Spinal cord (tissue), 4 donors: Measurements from ENCODE around the gene ZNRF4. TPM values are rescaled to one million over a fixed set of nuclear protein-coding genes. Genes with fewer than 3 reads are reported as not detected.

Experiments
- polyA plus RNA-seq, 2 donors: library from polyadenylated mRNA; unstranded; fragments of 120-200 nt; gene quantifications; one replicate each; pipeline ENCODE4 v1.2.1, GENCODE V29; 2013; ENCODE audit not compliant: insufficient read length in 2 of 2
- total RNA-seq, 2 donors: library from RNA; depleted of rRNA in 1 of 2; stranded (reverse); fragments of 120-200 nt in 1 of 2; fragments of >200 nt in 1 of 2; gene quantifications; one replicate each; pipeline versions ENCODE4 v1.2.3 to v1.2.4, GENCODE V29; 2013 to 2014

The ZNRF4 gene
- total and polyA plus RNA-seq, 4 donors: 0.11 to 0.71 (median 0.51) TPM; not detected in 1

Other genes starting within 250 kb of the ZNRF4 start
- 100 to 1,000 TPM; 113 to 121 TPM for gene PTPRS, start 114.6 kb upstream of the ZNRF4 start, total RNA-seq
- 100 to 1,000 TPM; 149 to 151 TPM for gene PTPRS, start 114.6 kb upstream of the ZNRF4 start, polyA plus RNA-seq
- 1 to 10 TPM in 1 of 2 donors, under 1 TPM in 1; 0.94 to 1.1 TPM for gene TINCR, start 112.5 kb downstream of the ZNRF4 start, total RNA-seq
- gene TINCR, start 112.5 kb downstream of the ZNRF4 start, polyA plus RNA-seq: 1 to 10 TPM; 4.2 to 5.1 TPM
- gene SAFB2, start 167.4 kb downstream of the ZNRF4 start, total RNA-seq: 10 to 100 TPM; 36.6 to 49.1 TPM
- 100 to 1,000 TPM in 1 of 2 donors, 10 to 100 TPM in 1; 85.7 to 122 TPM for gene SAFB2, start 167.4 kb downstream of the ZNRF4 start, polyA plus RNA-seq
- gene SAFB, start 167.7 kb downstream of the ZNRF4 start, total RNA-seq: 10 to 100 TPM; 46.2 to 61.4 TPM
- 100 to 1,000 TPM; 137 to 162 TPM for gene SAFB, start 167.7 kb downstream of the ZNRF4 start, polyA plus RNA-seq
- gene MICOS13, start 225.1 kb downstream of the ZNRF4 start, total RNA-seq: 10 to 100 TPM; 27.2 to 83.1 TPM
- 10 to 100 TPM; 74.5 to 74.8 TPM for gene MICOS13, start 225.1 kb downstream of the ZNRF4 start, polyA plus RNA-seq
- 10 to 100 TPM; 27.7 to 28.5 TPM for gene HSD11B1L, start 225.6 kb downstream of the ZNRF4 start, total RNA-seq
- 10 to 100 TPM; 67.1 to 71.1 TPM for gene HSD11B1L, start 225.6 kb downstream of the ZNRF4 start, polyA plus RNA-seq
- gene RPL36, start 234.9 kb downstream of the ZNRF4 start, total RNA-seq: 1,000 to 10,000 TPM in 1 of 2 donors, 100 to 1,000 TPM in 1; 162 to 1,048 TPM
- gene RPL36, start 234.9 kb downstream of the ZNRF4 start, polyA plus RNA-seq: 100 to 1,000 TPM; 682 to 689 TPM